Panc1 (cell line): ENCODE results near the gene IDH2. TPM values are rescaled to one million over a fixed set of nuclear protein-coding genes. Genes with fewer than 3 reads are reported as not detected.

Experiments
- ATAC-seq: fragments of 200-7000 bp; cut with Tn5 transposase; 2 replicates; pipeline ENCODE4 v1.9.1; 2020; ENCODE audit warnings: mild to moderate bottlenecking, moderate library complexity
- BruUV-seq: library from RNA; stranded (reverse); fragments of 400-500 nt; replicated peaks from 2 replicates; lab custom pipeline; 2021; lab: Mats Ljungman, UMichigan
- CTCF ChIA-PET: fragments of 300-600 bp; sonication (Branson Sonifier 250); formaldehyde crosslinking; loops from one replicate; lab custom pipeline; 2022; ENCODE audit warnings: antibody characterized with exemption; lab: Charles Lee
- POLR2A ChIA-PET: fragments of 300-600 bp; sonication (Branson Sonifier 250); formaldehyde crosslinking; loops from one replicate; lab custom pipeline; 2022; ENCODE audit warnings: antibody characterized with exemption; lab: Charles Lee
- DNase-seq: peaks from one replicate; pipeline ENCODE4 v3.0.0-alpha.2; 2010; ENCODE audit warnings: low read depth, low spot score
- H3K27ac ChIP-seq: 2 replicates; pipeline ENCODE4 v1.5.1; 2011; ENCODE audit warnings: mild to moderate bottlenecking, low read length, inconsistent platforms
- H3K27me3 ChIP-seq: fragments of 200-500 bp; sonication (Bioruptor generic); 2 replicates; pipeline ENCODE4 v1.6.0; 2014; ENCODE audit warnings: low read length, inconsistent platforms; ENCODE audit not compliant: control insufficient read depth, insufficient read depth
- H3K36me3 ChIP-seq: fragments of 200-500 bp; sonication (Bioruptor generic); 2 replicates; pipeline ENCODE4 v1.5.1; 2014; ENCODE audit warnings: inconsistent platforms, mild to moderate bottlenecking, low read length, moderate library complexity; ENCODE audit not compliant: control insufficient read depth, insufficient read depth
- H3K4me1 ChIP-seq: 2 replicates; pipeline ENCODE4 v1.5.1; 2011; ENCODE audit warnings: inconsistent platforms, mild to moderate bottlenecking, low read length, moderate library complexity; ENCODE audit not compliant: control insufficient read depth, insufficient read depth
- H3K4me3 ChIP-seq, 2 experiments: 2 replicates each; pipeline ENCODE4 v1.5.1; 2011 to 2012; ENCODE audit warnings: low read depth in 2 of 2, low read length in 2 of 2, mild to moderate bottlenecking in 2 of 2, inconsistent platforms in 1 of 2, moderate library complexity in 1 of 2
- H3K9me3 ChIP-seq: fragments of 200-500 bp; sonication (Bioruptor generic); 2 replicates; pipeline ENCODE4 v1.5.1; 2014; ENCODE audit warnings: low read depth, mild to moderate bottlenecking, inconsistent platforms, low read length, moderate library complexity; ENCODE audit not compliant: control insufficient read depth, insufficient read depth
- CTCF ChIP-seq: fragments of 450-650 bp; IDR thresholded peaks from 2 replicates; pipeline ENCODE4 v1.5.1; 2017; ENCODE audit warnings: mild to moderate bottlenecking
- POLR2AphosphoS5 ChIP-seq: IDR thresholded peaks from 2 replicates; pipeline ENCODE4 v1.6.1; 2012; ENCODE audit warnings: mild to moderate bottlenecking, low read depth, low read length, moderate library complexity
- REST ChIP-seq, 2 experiments: IDR thresholded peaks; 2 replicates each; pipeline ENCODE4 v1.6.1; 2011 to 2012; ENCODE audit warnings: low read depth in 2 of 2, control low read depth in 1 of 2, low read length in 1 of 2, mild to moderate bottlenecking in 1 of 2, moderate library complexity in 1 of 2; ENCODE audit not compliant: insufficient read depth in 1 of 2
- SIN3A ChIP-seq: IDR thresholded peaks from 2 replicates; pipeline ENCODE4 v1.6.1; 2012; ENCODE audit warnings: low read depth, mild to moderate bottlenecking, low read length, moderate library complexity, borderline replicate concordance; ENCODE audit not compliant: insufficient read depth
- TCF7L2 ChIP-seq: IDR thresholded peaks from 2 replicates; pipeline ENCODE4 v1.6.1; 2011; ENCODE audit warnings: mild to moderate bottlenecking, low read depth, low read length, inconsistent platforms
- in situ Hi-C: cut with HindIII; loops from 2 replicates; pipeline ENCODE4 v1.10.0; 2016; ENCODE audit warnings: low sequenced_read_pairs, low pct_unique_long_range_greater_than_20kb
- intact Hi-C: fragments of 100-400 bp; cut with micrococcal nuclease; formaldehyde crosslinking; loops from one replicate; pipeline ENCODE4 v1.10.0; 2022; ENCODE audit not compliant: unreplicated experiment
- total RNA-seq: library from RNA; stranded (reverse); gene quantifications from one replicate; pipeline ENCODE4 v1.2.1, GENCODE V29; 2021; ENCODE audit not compliant: unreplicated experiment

The IDH2 gene
- total RNA-seq, 1 experiment from 2014 or later: 197 TPM

GRCh38 chr15:90038632-90039095 lies 63.6 kb downstream of the IDH2 start:
- no peak for ATAC-seq
- no peak for TF ChIP-seq REST (IDR thresholded peaks at IDR 0.05; ENCODE audit: insufficient read depth in 1 of 2, low read depth in 2 of 2, low read length in 1 of 2)
- TF ChIP-seq POLR2AphosphoS5: no peak
- TF ChIP-seq TCF7L2: no peak
- no peak for TF ChIP-seq SIN3A
- TF ChIP-seq CTCF: no peak
- DNase-seq: no peak
- CTCF ChIA-PET: no interaction called here
- intact Hi-C loops: no loop called here
- Histone ChIP-seq H3K36me3 (no peaks in the 10 kb centered on the region), H3K9me3 (no peaks in the 10 kb centered on the region), H3K27ac (no peak overlapping the region), H3K27me3 (no peaks in the 10 kb centered on the region), H3K4me1 (peaks cover 16% of the 10 kb centered on the region), H3K4me3 (no peak overlapping the region)
- no TSS peak for BruUV-seq
- POLR2A ChIA-PET: no interaction called here
- in situ Hi-C loops: no loop called here

GRCh38 chr15:90037961-90038631 lies 64.2 kb downstream of the IDH2 start:
- peaks cover 16% of the 10 kb centered on the region for H3K4me1 ChIP-seq
- H3K27me3 ChIP-seq: no peaks in the 10 kb centered on the region
- H3K9me3 ChIP-seq: no peaks in the 10 kb centered on the region
- DNase-seq (no peak), ATAC-seq (no peak)
- TF ChIP-seq POLR2AphosphoS5 (no peak), SIN3A (no peak), CTCF (no peak), TCF7L2 (no peak), REST (IDR thresholded peaks at IDR 0.05; ENCODE audit: insufficient read depth in 1 of 2, low read depth in 2 of 2, low read length in 1 of 2) (no peak)
- CTCF ChIA-PET: no interaction called here
- BruUV-seq: no TSS peak
- in situ Hi-C loops (no loop called here), intact Hi-C loops (no loop called here)
- POLR2A ChIA-PET: no interaction called here
- H3K4me3 ChIP-seq: no peak overlapping the region
- H3K27ac ChIP-seq: no peak overlapping the region
- H3K36me3 ChIP-seq: no peaks in the 10 kb centered on the region
